Measurements from ENCODE around the gene CD34.
"Not testable (repeated sequence)": the region's sequence is repeated elsewhere in the genome, so short reads cannot be mapped to it uniquely, and the experiment has no call there.

Gene CD34

DNA sequence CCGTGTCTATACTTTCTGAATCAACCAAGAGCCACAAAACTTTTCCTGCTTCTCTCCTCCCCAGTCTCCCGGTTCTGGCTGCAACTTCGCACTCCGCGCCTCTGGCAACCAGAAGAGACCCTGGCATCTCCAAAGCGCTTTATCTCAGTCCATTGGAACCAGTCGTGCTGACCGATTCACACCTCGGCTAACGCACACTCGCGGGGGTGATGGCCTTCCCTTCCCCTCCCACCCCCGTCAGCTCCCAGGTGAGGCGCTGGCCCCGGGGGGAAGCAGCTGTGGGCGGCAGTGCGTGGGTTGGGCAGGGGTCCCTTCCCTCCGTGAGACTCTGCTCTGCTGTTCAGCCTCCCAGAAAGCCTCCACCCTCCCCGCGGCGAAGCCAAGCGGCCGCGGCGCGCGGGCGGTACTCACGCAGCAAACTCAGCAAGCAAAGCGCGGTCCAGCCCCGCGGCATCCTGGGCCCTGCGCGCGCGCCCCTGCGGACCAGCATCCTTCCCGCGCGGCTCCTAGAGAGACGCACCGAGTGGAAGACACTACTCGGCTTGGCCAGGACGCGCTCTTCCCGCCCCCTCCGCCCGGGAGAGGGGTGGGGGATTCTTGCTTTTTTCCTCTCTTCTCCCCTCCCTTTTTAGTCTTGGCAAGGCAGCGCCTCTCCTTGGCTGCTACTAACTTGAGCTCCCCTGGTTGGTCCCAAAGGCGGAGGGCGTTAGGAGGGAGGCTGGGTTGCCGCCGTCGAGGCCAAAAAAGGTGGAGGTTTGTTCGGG lies at the start of gene CD34:
Gene CD34, minus strand, starts transcription at position 535 of the 764 bp plus-strand sequence. Its CDS starts 45 bp downstream, at position 490.
- DNase-seq (ENCODE audit: low read depth in 3 of 3): peak in 1 of 3 donors; percentile 16

DNA sequence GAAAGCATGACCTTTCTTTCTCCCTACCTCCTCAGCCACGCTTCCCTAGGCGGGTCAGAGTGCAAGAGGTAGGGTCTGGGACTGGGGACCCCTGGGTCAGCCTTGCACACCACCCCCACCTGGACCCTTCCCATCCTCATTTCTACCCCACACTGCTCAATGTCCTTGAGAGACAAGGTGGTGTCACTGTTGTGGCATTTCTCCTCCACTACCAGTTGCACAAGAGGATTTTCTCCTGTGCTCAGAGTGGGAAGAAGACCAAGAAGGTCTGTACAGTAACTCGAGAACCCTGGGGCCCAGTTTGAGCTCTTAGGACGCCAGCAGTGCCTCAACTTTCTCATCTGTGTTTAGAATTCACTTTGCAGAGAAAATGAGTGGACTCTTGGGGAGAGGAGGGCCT lies 49.4 kb upstream of the CD34 start:
- DNase-seq (ENCODE audit: low read depth in 3 of 3): no peak

- DNase-seq (ENCODE audit: low read depth in 3 of 3): no peak
These were observed 49.0 kb upstream of the CD34 start for GRCh38 chr1:207959910-207960309.

- DNase-seq (ENCODE audit: low read depth in 3 of 3): no peak
These were observed 48.4 kb upstream of the CD34 start for GRCh38 chr1:207959141-207959825.

- no peak for DNase-seq (ENCODE audit: low read depth in 3 of 3)
These were observed 47.6 kb upstream of the CD34 start for GRCh38 chr1:207958376-207959139.

- no peak for DNase-seq (ENCODE audit: low read depth in 3 of 3)
These were observed 46.1 kb upstream of the CD34 start for GRCh38 chr1:207956986-207957385.

DNA sequence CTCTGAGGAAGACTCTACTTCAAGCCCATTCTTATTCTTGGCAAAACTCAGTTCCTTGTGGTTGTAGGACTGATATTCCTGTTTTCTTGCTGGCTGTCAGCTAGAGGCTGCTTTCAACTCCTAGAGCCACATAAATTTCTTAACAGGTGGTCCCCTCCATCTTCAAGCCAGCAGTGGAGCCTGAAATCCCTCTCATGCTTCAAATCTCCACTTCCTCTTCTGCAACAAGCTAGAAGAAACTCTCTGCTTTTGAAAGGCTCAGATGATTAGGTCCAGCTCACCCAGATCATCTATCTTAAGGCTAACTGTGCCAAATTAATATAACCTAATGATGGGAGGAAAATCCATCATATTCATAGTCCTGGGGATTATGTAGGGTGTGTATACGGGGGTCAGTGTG lies 43.2 kb upstream of the CD34 start:
- DNase-seq (ENCODE audit: low read depth in 3 of 3): no peak

DNA sequence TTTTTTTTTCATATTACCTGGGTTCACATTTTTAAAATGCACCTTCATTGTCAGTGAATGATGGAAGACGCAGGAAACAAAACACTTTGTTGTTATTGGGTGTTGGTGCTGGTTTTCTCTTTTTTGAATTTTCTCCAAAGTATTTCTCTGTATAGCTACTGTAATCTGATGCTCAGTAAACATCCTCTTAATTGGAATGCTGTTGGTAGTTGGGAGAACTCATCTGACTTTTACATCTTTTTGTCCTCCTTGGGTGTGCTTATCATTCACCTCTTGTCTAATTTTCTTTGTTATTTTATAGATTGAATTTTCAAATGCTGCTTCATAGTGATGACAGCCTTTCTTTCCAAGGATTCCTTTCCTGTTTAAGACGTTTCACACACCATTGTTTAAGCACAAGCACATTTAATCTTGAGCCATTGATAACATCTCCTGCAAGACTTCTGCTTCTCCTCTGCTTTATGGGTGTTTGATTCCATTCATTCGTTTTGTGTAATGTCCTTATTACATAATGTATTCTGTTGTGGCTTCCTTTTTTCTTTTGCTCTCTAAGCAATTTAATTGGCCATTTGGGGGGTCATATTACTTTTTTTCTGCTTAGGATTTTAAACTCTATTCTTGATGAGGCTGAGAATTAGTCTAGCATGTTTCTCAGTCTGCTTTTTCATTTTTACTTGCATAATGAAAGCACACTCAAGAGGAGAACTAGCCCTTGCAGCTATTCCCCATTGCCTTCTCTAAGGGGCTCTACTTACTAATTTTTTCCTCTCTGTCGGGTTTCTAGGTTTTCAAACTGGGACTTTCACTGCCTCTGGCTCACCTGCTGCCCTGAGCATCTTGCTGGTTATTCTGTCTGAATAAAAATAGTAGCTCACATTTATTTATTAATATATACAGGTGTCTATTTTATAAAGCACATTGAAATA lies 42.0 kb upstream of the CD34 start:
- DNase-seq (ENCODE audit: low read depth in 3 of 3): no peak

DNA sequence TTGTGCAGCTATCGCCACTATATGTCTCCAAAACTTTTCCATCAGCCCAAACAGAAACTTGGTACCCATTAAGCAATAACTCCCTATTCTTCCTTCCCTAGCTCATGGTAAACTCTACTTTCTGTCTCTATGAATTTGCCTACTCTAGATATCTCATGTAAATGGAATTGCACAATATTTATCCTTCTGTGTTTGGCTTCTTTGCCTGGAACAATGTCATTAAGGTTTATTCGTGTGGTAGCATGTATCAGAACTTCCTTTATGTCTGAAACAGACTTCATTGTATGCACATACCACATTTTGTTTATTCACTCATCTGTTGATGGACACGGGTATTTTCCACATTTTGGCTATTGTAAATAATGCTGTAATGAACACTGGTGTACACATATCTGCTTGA lies 40.7 kb upstream of the CD34 start:
- DNase-seq (ENCODE audit: low read depth in 3 of 3): no peak

DNA sequence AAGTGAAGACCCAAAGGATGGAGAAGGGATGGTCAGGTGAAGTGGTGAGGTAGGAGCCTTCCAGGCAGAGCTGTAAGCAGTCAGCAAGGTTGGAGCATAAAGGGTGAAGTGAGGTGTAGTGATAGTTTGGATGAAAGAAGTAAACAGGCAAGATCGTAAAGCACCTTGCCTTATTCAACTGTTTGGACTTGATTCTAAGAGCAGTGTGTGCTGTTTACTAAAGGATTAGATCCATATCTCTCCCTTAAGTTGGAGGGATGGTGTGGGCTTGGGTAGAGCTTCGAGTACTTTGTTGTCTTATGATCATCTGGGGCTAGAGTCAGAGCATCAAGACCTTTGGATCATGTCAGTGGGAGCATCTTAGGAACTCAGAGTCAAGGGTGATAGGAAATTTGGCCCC lies 39.8 kb upstream of the CD34 start:
- no peak for DNase-seq (ENCODE audit: low read depth in 3 of 3)

DNA sequence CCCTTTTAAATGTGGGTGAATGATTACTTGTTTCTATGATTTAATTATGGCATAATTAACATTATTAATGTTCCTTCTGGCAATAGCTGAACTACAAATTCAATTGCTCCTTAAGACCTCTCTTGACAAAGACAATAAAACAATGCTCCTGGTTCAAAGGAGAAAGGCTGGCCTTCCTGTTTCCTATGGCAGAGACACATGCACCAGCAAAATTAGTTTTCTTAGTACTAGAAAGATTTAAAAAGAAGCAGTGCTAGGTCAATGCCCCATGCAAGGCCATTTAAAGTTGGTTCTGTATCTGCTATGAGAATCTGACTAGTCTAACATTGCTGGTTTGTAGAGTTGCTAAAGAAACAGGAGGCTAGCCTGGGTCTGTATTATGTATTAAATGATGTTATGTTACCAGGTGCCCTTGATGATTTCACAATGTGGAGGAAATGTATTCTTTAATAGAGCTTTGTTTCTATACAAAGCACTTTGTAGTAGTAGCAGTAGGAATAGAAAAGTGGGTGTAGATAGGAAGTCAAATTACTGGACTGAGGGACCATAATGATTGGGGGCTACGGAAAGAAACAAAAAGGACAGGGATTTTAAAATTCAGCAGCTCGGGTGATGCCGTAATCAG lies 38.8 kb upstream of the CD34 start:
- no peak for DNase-seq (ENCODE audit: low read depth in 3 of 3)

- DNase-seq (ENCODE audit: low read depth in 3 of 3): no peak
These were observed 37.8 kb upstream of the CD34 start for GRCh38 chr1:207948536-207949250.

- no peak for DNase-seq (ENCODE audit: low read depth in 3 of 3)
These were observed 35.8 kb upstream of the CD34 start for GRCh38 chr1:207946756-207947155.

- no peak for DNase-seq (ENCODE audit: low read depth in 3 of 3)
These were observed 33.6 kb upstream of the CD34 start for GRCh38 chr1:207944571-207944970.

- DNase-seq (ENCODE audit: low read depth in 3 of 3): not testable (repeated sequence)
These were observed 31.4 kb upstream of the CD34 start for GRCh38 chr1:207942337-207942741.

GRCh38 chr1:207941665-207942064 lies 30.7 kb upstream of the CD34 start:
- DNase-seq (ENCODE audit: low read depth in 3 of 3): no peak

- DNase-seq (ENCODE audit: low read depth in 3 of 3): no peak
These were observed 27.1 kb upstream of the CD34 start for GRCh38 chr1:207938016-207938415.

GRCh38 chr1:207937204-207937603 lies 26.3 kb upstream of the CD34 start:
- no peak for DNase-seq (ENCODE audit: low read depth in 3 of 3)

DNA sequence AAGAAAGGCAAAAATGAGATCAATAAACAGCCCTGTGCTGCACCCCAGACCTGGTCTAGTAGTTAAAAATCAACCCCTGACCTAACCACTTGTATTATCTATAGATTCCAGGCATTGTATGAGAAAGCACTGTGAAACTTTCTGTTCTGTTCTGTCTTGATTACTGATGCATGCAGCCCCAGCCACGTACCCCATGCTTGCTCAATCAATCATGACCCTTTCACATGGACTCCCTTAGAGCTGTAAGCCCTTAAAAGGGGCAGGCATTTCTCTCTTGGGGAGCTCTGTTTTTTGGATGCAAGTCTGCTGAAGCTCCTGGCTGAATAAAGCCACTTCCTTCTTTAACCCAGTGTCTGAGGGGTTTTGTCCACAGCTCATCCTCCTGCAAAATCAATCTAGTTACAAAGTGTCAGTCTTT lies 24.2 kb upstream of the CD34 start:
- no peak for DNase-seq (ENCODE audit: low read depth in 3 of 3)

DNA sequence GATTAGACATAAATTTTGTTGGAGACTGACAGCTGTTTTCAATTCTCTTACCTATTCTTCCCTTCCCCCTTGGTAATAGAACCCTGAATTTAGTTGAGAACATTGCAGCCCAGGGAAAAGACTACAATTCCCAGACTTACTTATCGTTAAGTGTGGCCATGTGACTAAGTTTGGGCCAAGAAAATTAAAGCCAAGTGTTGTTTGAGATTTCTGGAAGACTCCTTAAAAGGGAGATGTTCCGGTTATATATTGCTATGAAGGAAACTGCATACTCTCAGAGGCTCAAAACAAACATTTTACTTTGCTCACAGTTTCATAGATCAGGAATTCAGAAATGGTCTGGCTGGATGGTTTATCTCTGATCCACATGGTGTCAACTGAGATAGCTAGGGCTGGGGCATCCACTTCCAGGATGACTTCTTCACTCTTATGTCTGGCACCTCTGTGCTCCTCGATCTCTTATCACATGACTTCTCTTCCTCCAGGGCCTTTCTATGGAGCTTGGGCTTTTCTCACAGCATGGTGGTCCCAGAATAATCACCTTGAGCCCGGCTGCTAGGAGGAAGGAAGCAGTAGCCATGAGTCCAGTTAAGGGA lies 22.4 kb upstream of the CD34 start:
- DNase-seq (ENCODE audit: low read depth in 3 of 3): no peak
